NCI-H1694 (cell line): ENCODE measurements around the gene SLC39A2.
"Not testable (repeated sequence)": the region's sequence is repeated elsewhere in the genome, so short reads cannot be mapped to it uniquely, and the experiment has no call there.

Source experiments
- DNase-seq: peaks from one replicate; lab custom pipeline; 2025; lab: John Stamatoyannopoulos, UW

The SLC39A2 gene

DNA sequence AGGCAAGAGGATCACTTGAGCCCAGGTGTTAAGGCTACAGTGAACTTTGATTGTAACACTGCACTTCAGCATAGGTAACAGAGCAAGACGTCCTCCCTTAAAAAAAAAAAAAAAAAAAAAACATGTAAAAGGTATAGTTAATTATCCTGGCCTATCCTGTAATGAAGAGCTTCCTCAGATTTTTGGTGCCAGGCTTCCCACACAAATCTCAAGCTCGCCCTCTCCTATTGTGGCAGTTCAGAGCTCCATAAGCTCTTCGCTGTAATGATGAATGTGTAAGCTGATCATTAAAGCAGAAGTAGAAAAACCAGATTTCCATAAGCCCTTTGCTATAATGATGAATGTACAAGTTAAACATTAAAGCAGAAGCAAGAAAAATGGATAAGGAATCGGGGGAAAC, 2.0 kb upstream of the SLC39A2 start:
- no peak for DNase-seq

- no peak for DNase-seq
These were observed 1.5 kb upstream of the SLC39A2 start for GRCh38 chr14:20997564-20997963.

DNA sequence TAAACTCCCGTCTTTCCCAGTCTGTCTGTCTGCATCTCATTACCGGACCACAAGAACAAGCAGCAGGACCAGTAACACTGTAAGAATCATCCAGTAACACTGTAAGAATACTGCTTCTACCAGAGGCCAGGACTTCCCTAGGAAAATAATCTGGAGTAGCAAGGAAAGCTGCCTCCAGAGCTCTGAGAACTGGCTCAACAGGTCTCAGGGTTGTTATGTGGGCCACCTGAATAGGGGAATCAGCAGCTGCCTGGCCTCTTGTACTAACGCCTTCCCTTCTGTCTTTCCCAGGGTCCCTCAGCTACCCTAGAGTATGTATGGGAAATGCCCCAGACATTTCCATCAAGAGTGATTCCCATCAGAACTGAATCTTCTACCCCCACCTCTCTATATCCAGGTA, 954 bp upstream of the SLC39A2 start:
- no peak for DNase-seq

DNA sequence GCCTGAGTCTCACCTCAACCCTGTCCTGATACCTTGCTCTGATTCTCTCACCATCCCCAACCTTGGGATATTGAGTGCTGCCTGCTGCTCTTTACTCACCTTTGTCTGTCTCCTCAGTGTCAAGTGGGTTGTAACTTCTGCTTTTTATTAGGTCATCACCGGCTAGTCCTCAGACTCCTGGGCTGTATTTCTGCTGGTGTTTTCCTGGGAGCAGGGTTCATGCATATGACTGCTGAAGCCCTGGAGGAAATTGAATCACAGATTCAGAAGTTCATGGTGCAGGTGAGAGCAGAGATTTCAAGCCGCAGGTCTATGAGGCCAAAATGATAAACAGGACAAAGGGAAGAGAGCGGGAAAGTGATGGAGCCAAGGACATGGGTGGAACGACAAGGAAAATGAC, 498 bp downstream of the SLC39A2 start:
- no peak for DNase-seq

- no peak for DNase-seq
These were observed 2.1 kb downstream of the SLC39A2 start for GRCh38 chr14:21001218-21001617.

DNA sequence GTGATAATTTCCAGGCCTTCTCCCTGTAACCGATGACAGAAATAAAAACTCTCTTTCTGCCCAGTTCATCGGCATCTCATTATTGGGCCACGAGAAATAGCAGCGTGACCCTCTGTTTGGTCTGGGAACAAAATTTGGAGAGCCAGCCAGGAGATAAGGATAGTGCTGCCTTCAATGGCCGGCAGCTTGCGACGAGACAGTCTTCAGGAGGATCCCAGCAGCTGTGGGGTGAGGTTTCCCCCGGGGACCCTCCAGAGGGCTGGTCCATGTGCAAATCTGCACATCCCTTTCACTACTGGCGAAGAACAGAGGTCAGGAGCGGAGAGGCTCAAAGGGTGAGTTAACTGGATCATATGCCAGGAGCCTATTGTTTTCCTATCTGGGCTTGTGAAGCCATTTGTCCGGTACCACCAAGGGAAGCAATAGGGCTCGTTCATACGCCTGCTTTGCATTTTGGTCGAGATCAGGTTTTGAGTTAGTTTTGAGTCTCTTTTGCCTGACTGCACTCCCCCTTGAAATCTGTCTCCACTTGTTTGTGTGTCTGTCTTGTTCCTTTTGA, 4.8 kb downstream of the SLC39A2 start:
- DNase-seq: no peak

- DNase-seq: not testable (repeated sequence)
These were observed 10.6 kb downstream of the SLC39A2 start for GRCh38 chr14:21009721-21010120.

- no peak for DNase-seq
These were observed 12.0 kb downstream of the SLC39A2 start for GRCh38 chr14:21011136-21011535.

DNA sequence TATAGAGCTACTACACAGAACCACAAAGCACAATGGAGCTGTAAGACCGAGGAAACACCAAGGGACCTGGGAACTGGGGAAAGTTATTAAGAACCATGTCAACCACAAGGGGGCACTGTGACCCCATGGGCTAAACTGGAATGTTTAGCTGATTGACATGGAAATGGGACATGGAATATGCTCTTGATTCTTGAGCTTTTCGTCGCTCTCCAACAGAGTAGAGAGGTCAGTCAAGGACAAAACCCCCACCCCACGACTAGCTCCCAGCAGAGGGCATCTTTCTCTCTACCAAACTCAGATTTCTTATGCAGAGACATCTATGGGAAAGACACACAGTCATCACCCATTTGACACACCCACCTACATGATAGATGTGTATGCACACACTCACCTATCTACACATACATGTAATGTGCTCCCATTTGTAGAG, 15.7 kb downstream of the SLC39A2 start:
- peak; percentile 96 for DNase-seq

DNA sequence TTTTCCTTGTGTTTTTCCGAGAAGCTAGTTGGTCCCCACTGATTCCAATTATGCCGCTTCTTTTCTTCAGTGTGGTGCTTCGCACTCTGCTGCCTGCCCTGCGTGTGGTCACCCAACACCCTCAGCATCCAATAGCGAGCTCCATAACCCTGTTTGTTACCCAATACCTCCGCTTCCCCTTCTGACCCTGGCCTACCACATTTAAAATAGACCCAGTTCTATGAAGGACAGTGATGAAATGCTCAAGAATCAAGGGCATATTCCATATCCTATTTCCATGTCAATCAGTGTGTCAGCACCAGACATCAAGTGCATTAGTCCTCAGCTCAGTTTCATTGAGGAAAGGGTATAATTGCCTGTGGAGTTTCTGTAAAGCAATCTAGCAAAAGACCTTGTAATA, 16.2 kb downstream of the SLC39A2 start:
- no peak for DNase-seq

DNA sequence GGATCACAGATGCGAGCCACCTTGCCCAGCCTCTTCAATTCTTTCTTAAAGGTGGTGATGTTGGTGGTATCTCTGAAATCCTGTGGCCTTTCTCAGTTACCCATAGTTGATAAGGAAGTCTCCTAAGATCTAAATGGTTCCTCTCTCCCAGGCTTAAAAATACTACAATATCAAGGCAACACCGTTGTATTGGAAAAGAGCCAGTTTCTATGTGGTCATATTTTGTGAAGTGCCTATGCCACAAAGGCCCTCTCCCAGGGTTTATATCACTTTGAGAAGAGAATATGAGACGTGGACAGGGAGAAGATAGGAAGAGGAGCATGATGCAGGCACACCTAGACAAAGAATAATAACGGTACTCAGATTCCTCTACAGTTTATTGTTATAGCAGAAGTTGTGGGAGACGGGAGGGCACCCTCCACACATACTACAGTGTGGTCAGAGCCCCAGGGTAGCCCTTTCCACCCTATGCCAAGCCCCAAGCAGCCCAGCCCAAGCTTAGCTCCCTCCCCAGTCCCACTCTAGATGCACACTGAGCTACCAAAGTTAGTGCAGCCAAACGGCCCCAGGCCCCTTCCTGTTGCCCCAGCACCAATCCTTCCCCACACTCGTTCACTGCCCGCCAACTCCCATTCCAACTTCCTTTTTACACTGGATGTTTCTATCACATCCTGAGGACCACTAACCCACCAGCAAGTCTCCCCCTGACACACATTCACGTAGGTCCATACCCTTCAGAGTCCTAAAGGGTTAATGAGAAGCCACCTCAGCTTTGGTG, 17.5 kb downstream of the SLC39A2 start:
- DNase-seq: no peak

DNA sequence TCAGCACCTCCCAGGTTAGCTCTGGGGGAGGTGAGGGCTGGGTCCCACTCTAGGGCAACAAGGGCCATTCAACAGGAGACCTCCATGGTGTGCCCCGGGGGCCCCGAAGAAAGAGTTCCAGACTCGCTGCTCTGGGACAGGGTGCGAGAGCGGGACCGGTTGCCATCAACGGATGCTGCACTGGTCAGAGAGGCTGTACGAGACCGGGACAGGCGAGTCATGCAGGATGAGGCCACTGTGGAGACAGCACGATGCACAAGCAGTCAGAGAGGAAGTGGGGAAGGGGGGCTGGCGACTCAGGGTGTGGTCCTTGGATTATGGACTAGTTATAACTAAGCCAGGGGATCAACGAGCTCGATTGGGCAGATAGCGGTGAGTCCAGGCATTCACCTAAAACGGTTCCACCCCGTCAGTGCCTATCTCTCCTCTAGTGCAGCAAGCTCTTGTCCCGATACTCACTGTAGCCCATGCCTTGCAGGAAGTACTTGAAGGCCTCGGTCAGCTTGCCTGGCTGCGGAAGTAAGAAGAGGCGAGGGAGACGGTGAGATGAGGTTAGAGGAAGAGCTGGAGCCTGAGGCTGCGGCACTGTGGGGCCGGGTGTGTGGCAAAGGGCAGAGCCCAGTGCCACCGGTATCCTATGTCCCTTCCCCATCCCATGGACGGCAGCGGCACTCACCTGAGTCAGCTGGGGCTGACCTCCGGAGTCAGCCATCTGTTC, 18.6 kb downstream of the SLC39A2 start:
- no peak for DNase-seq

- DNase-seq: no peak
These were observed 19.2 kb downstream of the SLC39A2 start for GRCh38 chr14:21018286-21018685.

- no peak for DNase-seq
These were observed 19.7 kb downstream of the SLC39A2 start for GRCh38 chr14:21018781-21019180.

DNA sequence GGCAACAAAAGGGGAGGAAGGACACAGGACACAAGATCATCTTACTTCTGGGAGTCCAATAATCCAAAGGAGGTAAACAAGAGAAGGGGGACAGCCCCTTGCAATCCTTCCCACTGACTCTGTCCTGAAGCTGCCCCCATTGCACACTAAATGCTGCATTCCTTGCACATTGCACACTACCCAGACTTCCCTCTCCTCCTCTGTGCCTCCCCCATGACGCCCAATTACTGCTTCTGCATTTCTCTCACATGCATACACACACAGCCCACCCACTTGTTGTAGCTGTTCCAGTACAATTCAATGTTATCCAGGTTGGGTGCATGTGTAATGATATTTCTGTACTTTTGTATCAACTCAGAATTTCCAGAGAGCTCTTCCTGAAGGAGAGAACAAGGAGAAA, 20.3 kb downstream of the SLC39A2 start:
- DNase-seq: no peak

- no peak for DNase-seq
These were observed 22.0 kb downstream of the SLC39A2 start for GRCh38 chr14:21020977-21021545.

DNA sequence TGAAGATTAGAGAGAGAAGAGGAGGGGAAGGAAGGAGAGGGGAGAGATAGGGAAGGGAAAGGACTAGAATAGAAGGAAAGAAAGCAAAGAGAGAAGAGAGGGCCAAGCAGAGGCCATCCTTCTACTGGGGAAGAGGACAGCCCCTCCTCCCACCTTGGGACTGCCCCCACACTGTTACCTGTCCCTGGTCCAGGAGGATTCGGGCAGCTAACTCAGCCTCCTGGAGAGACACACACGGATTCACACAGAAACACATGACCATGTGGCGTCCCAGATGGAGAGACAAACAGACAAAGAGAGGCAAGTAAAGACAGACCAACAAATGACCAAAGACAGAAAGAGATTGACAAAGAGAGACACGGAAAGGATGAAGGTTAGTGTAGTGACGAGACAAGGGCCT, 23.6 kb downstream of the SLC39A2 start:
- no peak for DNase-seq

GRCh38 chr14:21023174-21023573, 24.1 kb downstream of the SLC39A2 start:
- DNase-seq: no peak

DNA sequence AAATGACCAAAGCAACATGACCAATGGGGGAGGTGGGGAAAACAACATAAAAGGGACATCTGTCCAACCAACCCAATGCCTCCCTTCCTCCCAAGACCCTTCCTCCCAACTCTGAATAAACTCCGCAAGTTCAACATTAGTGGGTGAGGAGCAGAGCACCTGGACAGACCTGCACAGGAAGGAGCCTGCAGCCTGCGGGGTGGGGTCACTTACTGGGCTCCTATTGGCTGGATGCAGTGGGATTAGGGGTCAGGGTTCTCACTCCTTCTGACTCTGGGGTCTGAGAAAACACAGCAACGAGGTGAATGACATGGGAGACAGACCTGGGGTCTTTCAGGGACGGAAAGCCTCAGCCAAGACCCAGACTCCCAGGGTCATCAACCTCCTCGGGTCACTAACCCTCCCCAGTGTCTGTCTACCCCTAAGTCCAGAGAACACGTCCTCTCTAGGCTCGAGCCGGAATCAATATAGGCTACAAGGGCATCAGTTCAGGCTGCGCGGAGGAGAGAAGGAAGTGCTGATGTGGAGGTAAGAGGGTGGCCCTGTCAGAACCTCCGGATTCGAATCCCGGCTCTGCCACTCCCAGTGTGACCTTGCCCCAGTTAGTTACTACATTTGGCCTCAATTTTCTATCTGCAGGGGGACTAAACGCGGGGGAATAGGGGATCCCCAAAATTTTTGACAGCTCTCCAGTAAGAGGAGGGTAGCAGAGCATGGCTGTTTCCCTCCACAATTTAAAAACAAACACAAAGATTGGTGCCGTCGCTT, 24.9 kb downstream of the SLC39A2 start:
- no peak for DNase-seq

DNA sequence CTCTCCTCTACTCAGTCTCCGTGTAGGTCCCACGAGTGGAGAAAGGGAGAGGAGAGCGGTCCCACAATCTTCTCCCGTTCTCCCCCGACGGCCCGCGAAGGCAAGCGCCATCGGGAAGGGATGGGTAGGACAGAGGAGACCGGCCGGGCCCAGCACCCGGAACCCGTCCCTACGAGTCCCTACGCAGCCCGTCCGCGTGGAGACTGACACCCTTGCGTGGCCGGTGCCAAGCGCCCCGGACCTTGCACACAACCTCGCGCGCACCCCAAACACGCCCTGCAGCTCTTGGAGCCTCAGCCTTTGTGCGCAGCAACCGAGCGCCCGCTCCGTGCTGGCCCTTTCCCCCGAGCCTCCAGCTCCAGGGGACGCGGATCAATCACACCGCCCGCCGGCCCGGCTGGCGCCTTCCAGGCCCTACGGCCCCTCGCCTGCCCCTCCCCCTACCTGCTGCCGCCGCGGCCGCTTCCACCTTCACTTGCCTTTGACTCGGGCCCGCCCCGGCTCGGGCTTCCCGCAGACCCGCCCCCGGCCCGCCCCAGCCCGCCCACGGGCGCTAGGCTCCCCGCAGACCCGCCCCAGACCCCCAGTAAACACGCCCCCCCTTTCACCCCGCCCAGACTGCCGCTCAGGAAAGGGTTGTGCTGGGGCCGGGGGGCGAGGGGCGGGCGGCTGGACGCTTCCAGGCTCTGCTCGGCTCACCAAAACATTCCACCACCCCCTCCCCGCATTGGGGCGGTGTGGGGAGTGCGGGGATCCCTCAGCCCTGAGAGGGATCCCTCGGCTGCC, 25.7 kb downstream of the SLC39A2 start, which contains the start of gene NDRG2:
NDRG2 (minus strand) TSS at position 477 of the 786 bp plus-strand sequence. CDS start 1,746 bp downstream, outside the sequence.
- DNase-seq: peak; percentile 32
